Measurements from ENCODE around the gene ZNF827. TPM values are rescaled to one million over a fixed set of nuclear protein-coding genes. Genes with fewer than 3 reads are reported as not detected.

ZNF827 gene
- total RNA-seq, 1 experiment from 2014 or later: 29.4 TPM

DNA sequence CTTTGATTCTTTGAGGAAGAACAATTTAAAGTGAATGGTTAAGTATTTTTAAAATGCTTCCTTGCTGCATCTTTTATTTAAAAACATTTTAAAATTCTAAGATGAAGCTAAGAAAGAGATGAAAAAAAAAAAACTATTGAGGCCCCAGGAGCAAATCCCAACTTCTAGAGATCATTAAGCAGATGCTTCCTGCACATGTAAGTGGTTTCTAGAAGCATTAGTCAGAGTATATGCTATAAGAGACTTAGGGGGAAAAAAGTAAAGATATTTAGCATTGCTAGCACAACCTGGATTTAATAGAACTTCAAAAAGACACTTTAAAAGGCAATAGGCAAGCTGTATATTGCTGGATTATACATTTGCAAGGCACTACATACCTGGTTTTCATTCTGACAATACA is 64.7 kb downstream of the ZNF827 start:
- H2BK12ac ChIP-seq (ENCODE audit: insufficient read length, low read depth, low read length): no peak overlapping the region
- no peak overlapping the region for H3K56ac ChIP-seq (ENCODE audit: insufficient read length, low read depth, low read length)
- Mint-ChIP-seq H3K9me3 (no peaks in the 10 kb centered on the region), H3K36me3 (ENCODE audit: insufficient read depth in 1 of 3, low read depth in 3 of 3) (peaks cover 18 to 58% (median 28%) of the 10 kb centered on the region in 3 experiments; a peak in 6 of 7 replicates), H3K27ac (no peak overlapping the region), H3K4me3 (no peak overlapping the region), H3K27me3 (ENCODE audit: low read depth) (no peaks in the 10 kb centered on the region), H3K4me1 (peaks cover 3 to 8% of the 10 kb centered on the region in 2 experiments; a peak in 3 of 4 replicates)
- H3K9me3 ChIP-seq (ENCODE audit: control insufficient read depth, low read depth, low read length): no peaks in the 10 kb centered on the region
- H3K27me3 ChIP-seq (ENCODE audit: insufficient read depth, low read length): no peaks in the 10 kb centered on the region
- H3K14ac ChIP-seq (ENCODE audit: insufficient read depth, low read length): no peak overlapping the region
- no peaks in the 10 kb centered on the region for H3K4me1 ChIP-seq (ENCODE audit: insufficient read depth, low read length)
- H3K9ac ChIP-seq (ENCODE audit: extremely low read depth, insufficient read length, low read length): no peak overlapping the region
- H3K27ac ChIP-seq (ENCODE audit: insufficient read length, low read depth, low read length): no peak overlapping the region
- no peak overlapping the region for H2BK120ac ChIP-seq (ENCODE audit: low read depth, low read length, poor library complexity, severe bottlenecking)
- H2BK20ac ChIP-seq (ENCODE audit: low read depth, low read length, poor library complexity, severe bottlenecking): no peak overlapping the region
- DNase-seq: no peak
- no peak overlapping the region for H2AFZ ChIP-seq (ENCODE audit: low read length)
- H3K4me2 ChIP-seq (ENCODE audit: insufficient read depth, insufficient read length, low read length): no peak overlapping the region
- H2BK5ac ChIP-seq (ENCODE audit: insufficient read length, low read length): no peak overlapping the region
- no peak overlapping the region for H3T11ph ChIP-seq (ENCODE audit: low read length)
- no peak overlapping the region for H2BK15ac ChIP-seq (ENCODE audit: low read depth, low read length)
- H3K23me2 ChIP-seq (ENCODE audit: insufficient read length, low read depth, low read length, poor library complexity, severe bottlenecking): no peaks in the 10 kb centered on the region
- no peak overlapping the region for H3K23ac ChIP-seq (ENCODE audit: insufficient read length, low read depth, low read length)
- H4K5ac ChIP-seq (ENCODE audit: insufficient read length, low read depth, low read length): no peak overlapping the region
- H3K18ac ChIP-seq (ENCODE audit: insufficient read length, low read depth, low read length): no peak overlapping the region
- TF ChIP-seq, protein P1, sequence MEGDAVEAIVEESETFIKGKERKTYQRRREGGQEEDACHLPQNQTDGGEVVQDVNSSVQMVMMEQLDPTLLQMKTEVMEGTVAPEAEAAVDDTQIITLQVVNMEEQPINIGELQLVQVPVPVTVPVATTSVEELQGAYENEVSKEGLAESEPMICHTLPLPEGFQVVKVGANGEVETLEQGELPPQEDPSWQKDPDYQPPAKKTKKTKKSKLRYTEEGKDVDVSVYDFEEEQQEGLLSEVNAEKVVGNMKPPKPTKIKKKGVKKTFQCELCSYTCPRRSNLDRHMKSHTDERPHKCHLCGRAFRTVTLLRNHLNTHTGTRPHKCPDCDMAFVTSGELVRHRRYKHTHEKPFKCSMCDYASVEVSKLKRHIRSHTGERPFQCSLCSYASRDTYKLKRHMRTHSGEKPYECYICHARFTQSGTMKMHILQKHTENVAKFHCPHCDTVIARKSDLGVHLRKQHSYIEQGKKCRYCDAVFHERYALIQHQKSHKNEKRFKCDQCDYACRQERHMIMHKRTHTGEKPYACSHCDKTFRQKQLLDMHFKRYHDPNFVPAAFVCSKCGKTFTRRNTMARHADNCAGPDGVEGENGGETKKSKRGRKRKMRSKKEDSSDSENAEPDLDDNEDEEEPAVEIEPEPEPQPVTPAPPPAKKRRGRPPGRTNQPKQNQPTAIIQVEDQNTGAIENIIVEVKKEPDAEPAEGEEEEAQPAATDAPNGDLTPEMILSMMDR (conservative IDR thresholded peaks at IDR 0.05): no peak
- H4K20me1 ChIP-seq (ENCODE audit: control insufficient read depth, insufficient read depth, insufficient read length): no peaks in the 10 kb centered on the region
- no peak overlapping the region for H2AK5ac ChIP-seq (ENCODE audit: insufficient read length, low read length)
- no peaks in the 10 kb centered on the region for H3K79me2 ChIP-seq (ENCODE audit: insufficient read depth, low read length)
- H3K79me1 ChIP-seq (ENCODE audit: insufficient read depth, low read depth, low read length, poor library complexity, severe bottlenecking): peaks cover 5% of the 10 kb centered on the region
- H4K8ac ChIP-seq (replicated peaks; ENCODE audit: insufficient read length, low read depth, low read length): no peak overlapping the region
- H3K4ac ChIP-seq (ENCODE audit: low read depth, low read length): no peak overlapping the region
- H4K91ac ChIP-seq (ENCODE audit: insufficient read length, low read depth, low read length): no peak overlapping the region

All from H9 (cell line).